Lower lobe of right lung (tissue), 2 donors: ENCODE measurements around the gene GDI1. TPM values are rescaled to one million over a fixed set of nuclear protein-coding genes. Genes with fewer than 3 reads are reported as not detected.

ENCODE experiments used
- ATAC-seq, 2 donors: fragments of 200-7000 bp; cut with Tn5 transposase; one replicate each; pipeline ENCODE4 v1.9.1; 2020 to 2022; ENCODE audit warnings: mild to moderate bottlenecking in 2 of 2, moderate library complexity in 2 of 2
- DNase-seq: peaks from one replicate; pipeline ENCODE4 v3.0.0-alpha.2; 2020
- H3K27ac ChIP-seq: fragments of 200-600 bp; one replicate; pipeline ENCODE4 v1.8.0; 2022
- H3K27me3 ChIP-seq: fragments of 200-600 bp; one replicate; pipeline ENCODE4 v1.8.0; 2022; ENCODE audit warnings: low read depth
- H3K36me3 ChIP-seq: fragments of 200-600 bp; one replicate; pipeline ENCODE4 v1.8.0; 2022; ENCODE audit warnings: mild to moderate bottlenecking
- H3K4me1 ChIP-seq: fragments of 200-600 bp; one replicate; pipeline ENCODE4 v1.8.0; 2022
- H3K4me3 ChIP-seq: fragments of 200-600 bp; one replicate; pipeline ENCODE4 v1.8.0; 2022; ENCODE audit warnings: mild to moderate bottlenecking
- H3K9me3 ChIP-seq: fragments of 200-600 bp; one replicate; pipeline ENCODE4 v1.8.0; 2022
- CTCF ChIP-seq: fragments of 200-600 bp; IDR thresholded peaks from one replicate; pipeline ENCODE4 v1.8.0; 2022; ENCODE audit warnings: antibody characterized with exemption, mild to moderate bottlenecking
- intact Hi-C: fragments of 100-400 bp; cut with DNase I; formaldehyde crosslinking; loops from one replicate; pipeline ENCODE4 v1.11.0; 2022
- total RNA-seq: library from RNA; stranded (reverse); fragmentation: NEBNext Ultra II Directional; extraction: Animal tissue kit (Norgen Biotek cat#: 25700); gene quantifications from one replicate; pipeline ENCODE4 v1.2.1, GENCODE V29; 2021
- donor health status: DM: no; HTN: yes; CAD: no; lungs with severe emphysema.

GDI1 gene
- total RNA-seq, 1 donor from 2014 or later = 111 TPM

GRCh38 chrX:154401918-154402621 is 34.9 kb upstream of the GDI1 start:
- Histone ChIP-seq H3K4me3 (no peak overlapping the region), H3K9me3 (no peaks in the 10 kb centered on the region), H3K27ac (no peak overlapping the region), H3K36me3 (peaks cover 27% of the 10 kb centered on the region), H3K27me3 (no peaks in the 10 kb centered on the region), H3K4me1 (peaks cover 14% of the 10 kb centered on the region)
- intact Hi-C loops = no loop called here
- no peak for DNase-seq
- TF ChIP-seq CTCF = no peak
- no peak for ATAC-seq

- H3K9me3 ChIP-seq = no peaks in the 10 kb centered on the region
- H3K36me3 ChIP-seq = peaks cover 27% of the 10 kb centered on the region
- intact Hi-C loops = no loop called here
- no peaks in the 10 kb centered on the region for H3K27me3 ChIP-seq
- no peak overlapping the region for H3K4me3 ChIP-seq
- no peak for TF ChIP-seq CTCF
- DNase-seq (no peak), ATAC-seq (no peak)
- H3K4me1 ChIP-seq = peaks cover 14% of the 10 kb centered on the region
- H3K27ac ChIP-seq = no peak overlapping the region
Measured at GRCh38 chrX:154402622-154403127, 34.3 kb upstream of the GDI1 start.

- intact Hi-C loops = no loop called here
- Histone ChIP-seq H3K27me3 (no peaks in the 10 kb centered on the region), H3K36me3 (peaks cover 27% of the 10 kb centered on the region), H3K4me1 (peaks cover 14% of the 10 kb centered on the region), H3K9me3 (no peaks in the 10 kb centered on the region), H3K27ac (no peak overlapping the region), H3K4me3 (no peak overlapping the region)
- no peak for DNase-seq
- no peak for TF ChIP-seq CTCF
- no peak for ATAC-seq
Measured at GRCh38 chrX:154403192-154403591, 33.8 kb upstream of the GDI1 start.

- peaks cover 14% of the 10 kb centered on the region for H3K4me1 ChIP-seq
- no peak for DNase-seq
- H3K27me3 ChIP-seq = no peaks in the 10 kb centered on the region
- intact Hi-C loops = no loop called here
- peaks cover 27% of the 10 kb centered on the region for H3K36me3 ChIP-seq
- TF ChIP-seq CTCF = no peak
- no peak overlapping the region for H3K4me3 ChIP-seq
- no peak overlapping the region for H3K27ac ChIP-seq
- ATAC-seq = no peak
- H3K9me3 ChIP-seq = no peaks in the 10 kb centered on the region
Measured at GRCh38 chrX:154403858-154404257, 33.1 kb upstream of the GDI1 start.

GRCh38 chrX:154404625-154405192 is 32.2 kb upstream of the GDI1 start:
- Histone ChIP-seq H3K4me1 (peaks cover 10% of the 10 kb centered on the region), H3K27ac (no peak overlapping the region), H3K9me3 (no peaks in the 10 kb centered on the region), H3K4me3 (no peak overlapping the region), H3K27me3 (no peaks in the 10 kb centered on the region), H3K36me3 (peaks cover 18% of the 10 kb centered on the region)
- no peak for TF ChIP-seq CTCF
- ATAC-seq (no peak), DNase-seq (no peak)
- intact Hi-C loops = no loop called here
